ENCODE data around the gene SNX17.

Gene SNX17

DNA sequence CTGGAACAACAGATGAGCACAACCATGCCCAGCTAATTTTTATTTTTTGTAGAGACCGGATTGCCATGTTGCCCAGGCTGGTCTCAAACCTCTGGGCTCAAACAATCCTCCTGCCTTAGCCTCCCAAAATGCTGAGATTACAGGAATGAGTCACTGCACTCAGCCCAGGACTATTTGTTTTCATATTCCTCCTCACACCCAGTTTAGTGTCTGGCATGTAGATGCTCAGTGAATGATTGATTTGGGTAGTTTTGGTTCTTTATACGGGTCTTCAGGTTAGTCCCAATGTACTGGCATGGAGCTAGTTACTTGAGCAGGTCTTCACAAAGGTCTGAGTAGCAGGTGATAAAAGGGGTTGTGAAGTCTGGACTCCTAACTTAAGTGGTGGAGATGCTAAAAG is 6.5 kb upstream of the SNX17 start:
- DNase-seq (ENCODE audit: low read depth in 2 of 2), result no peak

DNA sequence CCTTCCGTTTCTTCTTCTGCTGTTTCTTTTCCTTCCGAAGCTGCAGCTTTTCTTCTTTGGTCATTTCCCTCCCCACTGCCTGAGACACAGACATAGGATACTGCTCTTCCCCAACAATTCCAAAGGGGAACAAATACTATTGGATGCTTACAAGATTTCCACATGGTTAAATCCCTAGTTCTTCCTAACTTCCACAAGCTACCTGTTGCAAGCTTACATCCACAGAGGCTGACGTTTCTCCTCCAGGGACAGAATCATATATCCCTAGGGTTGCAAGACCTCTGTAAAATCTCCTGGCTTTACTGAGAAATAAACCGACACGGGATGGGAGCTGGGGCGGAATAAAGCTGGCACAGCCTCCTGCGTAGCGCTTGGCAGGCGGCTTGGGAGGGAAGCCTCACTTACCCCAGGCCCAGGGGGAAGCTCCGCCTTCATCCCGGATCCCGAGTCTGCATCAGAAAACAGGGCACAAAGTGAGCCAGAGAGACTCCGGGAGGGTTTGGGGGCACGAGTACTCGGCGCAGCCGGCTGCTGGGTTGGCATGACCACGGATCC is 868 bp upstream of the SNX17 start:
- DNase-seq (ENCODE audit: low read depth in 2 of 2), result no peak

GRCh38 chr2:27370816-27371620 is 602 bp downstream of the SNX17 start:
- no peak for DNase-seq (ENCODE audit: low read depth in 2 of 2)

DNA sequence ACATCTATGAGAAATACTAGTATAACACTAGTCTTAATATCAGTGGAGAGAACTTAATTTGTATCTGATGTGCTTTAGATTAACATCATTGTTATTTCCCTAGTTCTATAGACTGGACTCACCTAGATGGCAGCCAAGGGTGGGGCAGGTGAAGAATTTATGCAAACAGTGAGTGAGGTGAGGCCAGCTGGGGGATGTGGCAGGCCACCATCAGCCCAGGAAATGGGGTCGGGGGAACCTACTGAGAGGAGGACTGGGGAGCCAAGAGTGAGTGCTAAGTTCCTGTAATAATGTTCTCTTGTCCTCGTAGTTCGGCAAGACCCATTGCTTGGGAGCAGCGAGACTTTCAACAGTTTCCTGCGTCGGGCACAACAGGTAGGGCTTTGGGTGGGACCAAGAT is 2.5 kb downstream of the SNX17 start:
- DNase-seq (ENCODE audit: low read depth in 2 of 2), result no peak

GRCh38 chr2:27373567-27373966 is 3.2 kb downstream of the SNX17 start:
- DNase-seq (ENCODE audit: low read depth in 2 of 2), result no peak

- DNase-seq (ENCODE audit: low read depth in 2 of 2), result no peak
Measured at GRCh38 chr2:27375513-27376099, 5.2 kb downstream of the SNX17 start.

- no peak for DNase-seq (ENCODE audit: low read depth in 2 of 2)
Measured at GRCh38 chr2:27376151-27376865, 5.9 kb downstream of the SNX17 start.

- DNase-seq (ENCODE audit: low read depth in 2 of 2), result no peak
Measured at GRCh38 chr2:27376866-27377617, 6.6 kb downstream of the SNX17 start.

GRCh38 chr2:27377618-27378095 is 7.2 kb downstream of the SNX17 start:
- DNase-seq (ENCODE audit: low read depth in 2 of 2), result no peak

- no peak for DNase-seq (ENCODE audit: low read depth in 2 of 2)
Measured at GRCh38 chr2:27378096-27378808, 7.8 kb downstream of the SNX17 start.

DNA sequence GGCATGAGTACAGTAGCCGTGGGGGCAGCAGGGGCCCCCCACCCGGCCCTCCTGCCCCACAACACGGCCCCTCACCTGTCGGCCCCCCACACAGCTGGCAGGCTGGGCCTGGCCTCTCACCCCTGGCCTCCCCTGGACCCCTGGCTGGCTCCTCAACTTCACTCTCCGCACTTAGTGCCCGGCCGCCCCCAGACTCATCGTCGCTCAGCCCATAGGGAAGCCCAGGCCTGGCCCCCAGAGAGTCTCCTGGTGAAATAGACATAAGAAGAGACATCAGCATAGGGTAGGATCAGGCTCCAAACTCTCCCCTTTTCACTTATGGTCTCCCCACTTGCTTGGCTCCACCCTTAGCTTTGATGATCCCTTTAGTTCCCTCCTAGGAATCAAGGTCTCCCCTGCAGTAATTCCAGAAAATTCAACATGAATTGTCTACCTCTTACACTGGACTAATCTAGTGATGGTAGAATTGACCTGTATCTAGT is 8.4 kb downstream of the SNX17 start:
- no peak for DNase-seq (ENCODE audit: low read depth in 2 of 2)

DNA sequence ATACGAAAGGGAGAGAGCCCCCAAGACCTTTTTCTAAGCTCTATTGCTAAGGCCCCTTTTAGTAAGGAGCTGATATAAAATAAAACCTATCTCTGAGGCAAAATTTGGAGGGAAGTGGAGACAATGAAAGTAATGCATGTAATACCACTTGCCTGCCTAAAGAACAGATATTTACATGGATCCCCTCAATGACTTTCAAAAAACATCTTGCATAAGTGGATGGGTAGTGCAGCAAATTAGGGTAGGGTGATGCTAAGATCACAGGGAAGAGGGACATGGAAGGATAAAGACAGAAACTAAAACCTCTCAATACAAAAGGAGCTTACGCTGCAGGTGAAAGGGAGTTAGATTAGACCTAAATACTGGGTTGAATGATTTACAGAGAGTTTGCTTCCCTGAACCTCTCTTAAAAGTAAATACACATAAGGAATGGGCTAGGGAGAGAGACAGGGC is 9.0 kb downstream of the SNX17 start:
- no peak for DNase-seq (ENCODE audit: low read depth in 2 of 2)

GRCh38 chr2:27379836-27380625 is 9.6 kb downstream of the SNX17 start:
- no peak for DNase-seq (ENCODE audit: low read depth in 2 of 2)

DNA sequence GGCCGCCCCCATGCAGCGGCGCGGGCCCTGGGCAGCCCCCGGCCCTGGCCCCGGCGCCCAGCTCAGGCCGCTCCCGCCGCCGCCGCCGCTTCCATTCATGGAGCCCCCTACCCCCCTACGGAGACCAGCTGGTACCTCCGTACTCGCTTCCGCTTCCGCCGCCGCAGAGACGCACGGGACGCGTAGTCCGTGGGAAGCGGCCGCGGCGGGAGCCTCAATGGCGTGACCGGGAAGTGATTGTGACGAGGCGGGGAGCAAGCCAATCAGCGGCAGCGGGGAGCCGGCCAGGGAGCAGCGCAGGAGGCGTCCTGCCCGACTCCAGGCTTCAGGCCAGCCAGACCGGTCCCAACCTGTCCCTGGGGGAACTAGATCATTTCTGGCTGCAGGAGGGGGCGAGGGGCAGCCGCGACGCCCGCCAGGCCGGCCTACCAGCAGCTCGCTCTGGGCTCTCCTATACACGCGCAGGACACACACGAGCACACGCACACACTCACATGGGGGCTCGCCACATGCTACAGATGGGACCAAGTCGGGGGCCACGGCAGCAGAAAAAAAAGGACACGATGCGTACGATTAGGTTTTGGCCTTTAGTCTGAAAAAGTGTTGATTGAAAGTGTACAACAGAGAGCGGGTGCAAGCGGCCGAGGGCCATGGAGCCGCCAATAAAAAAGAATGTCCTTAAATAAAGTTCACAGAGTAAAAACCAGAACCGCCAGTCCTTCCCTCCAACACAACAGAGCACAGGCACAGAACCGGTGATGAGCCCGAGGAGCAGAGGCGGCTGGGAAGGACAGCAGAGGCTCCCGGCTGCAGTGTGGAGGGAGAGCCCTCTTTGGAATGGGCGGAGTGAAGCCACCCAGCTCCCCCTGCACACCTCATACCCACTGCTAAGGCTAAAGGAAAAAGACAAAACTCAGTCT is 10.5 kb downstream of the SNX17 start, which contains the start of gene ZNF513:
ZNF513 (minus strand) TSS at position 109 of the 920 bp plus-strand sequence. CDS start 208 bp downstream, outside the sequence.
- peak; percentile 86 for DNase-seq (ENCODE audit: low read depth in 2 of 2)

GRCh38 chr2:27381577-27382181 is 11.3 kb downstream of the SNX17 start:
- no peak for DNase-seq (ENCODE audit: low read depth in 2 of 2)

GRCh38 chr2:27390822-27391679 is 20.6 kb downstream of the SNX17 start:
- DNase-seq (ENCODE audit: low read depth in 2 of 2), result no peak

- no peak for DNase-seq (ENCODE audit: low read depth in 2 of 2)
Measured at GRCh38 chr2:27393225-27393624, 22.8 kb downstream of the SNX17 start.
